IPS-20b (cell line): ENCODE measurements around the gene ARID1B.
"Not testable (repeated sequence)": the region's sequence is repeated elsewhere in the genome, so short reads cannot be mapped to it uniquely, and the experiment has no call there.

Source experiments
- H3K27ac ChIP-seq: one replicate; pipeline ENCODE4 v1.5.1; 2013; ENCODE audit warnings: low read length
- H3K27me3 ChIP-seq: 2 replicates; pipeline ENCODE4 v1.6.1; 2013; ENCODE audit warnings: mild to moderate bottlenecking, low read length, inconsistent platforms; ENCODE audit not compliant: insufficient read depth
- H3K36me3 ChIP-seq: 2 replicates; pipeline ENCODE4 v1.6.1; 2013; ENCODE audit warnings: low read depth, mild to moderate bottlenecking, inconsistent platforms, low read length, moderate library complexity; ENCODE audit not compliant: insufficient read depth
- H3K4me1 ChIP-seq: 2 replicates; pipeline ENCODE4 v1.6.1; 2013; ENCODE audit warnings: mild to moderate bottlenecking, control low read depth, inconsistent platforms, low read length, moderate library complexity; ENCODE audit not compliant: insufficient read depth
- H3K4me3 ChIP-seq: 2 replicates; pipeline ENCODE4 v1.5.1; 2013; ENCODE audit warnings: mild to moderate bottlenecking, low read length, inconsistent platforms
- H3K9ac ChIP-seq: 2 replicates; pipeline ENCODE4 v1.6.1; 2013; ENCODE audit warnings: low read depth, mild to moderate bottlenecking, inconsistent platforms, low read length, moderate library complexity
- H3K9me3 ChIP-seq: 2 replicates; pipeline ENCODE4 v1.6.1; 2013; ENCODE audit warnings: mild to moderate bottlenecking, low read depth, low read length, inconsistent platforms; ENCODE audit not compliant: insufficient read depth

Gene ARID1B

DNA sequence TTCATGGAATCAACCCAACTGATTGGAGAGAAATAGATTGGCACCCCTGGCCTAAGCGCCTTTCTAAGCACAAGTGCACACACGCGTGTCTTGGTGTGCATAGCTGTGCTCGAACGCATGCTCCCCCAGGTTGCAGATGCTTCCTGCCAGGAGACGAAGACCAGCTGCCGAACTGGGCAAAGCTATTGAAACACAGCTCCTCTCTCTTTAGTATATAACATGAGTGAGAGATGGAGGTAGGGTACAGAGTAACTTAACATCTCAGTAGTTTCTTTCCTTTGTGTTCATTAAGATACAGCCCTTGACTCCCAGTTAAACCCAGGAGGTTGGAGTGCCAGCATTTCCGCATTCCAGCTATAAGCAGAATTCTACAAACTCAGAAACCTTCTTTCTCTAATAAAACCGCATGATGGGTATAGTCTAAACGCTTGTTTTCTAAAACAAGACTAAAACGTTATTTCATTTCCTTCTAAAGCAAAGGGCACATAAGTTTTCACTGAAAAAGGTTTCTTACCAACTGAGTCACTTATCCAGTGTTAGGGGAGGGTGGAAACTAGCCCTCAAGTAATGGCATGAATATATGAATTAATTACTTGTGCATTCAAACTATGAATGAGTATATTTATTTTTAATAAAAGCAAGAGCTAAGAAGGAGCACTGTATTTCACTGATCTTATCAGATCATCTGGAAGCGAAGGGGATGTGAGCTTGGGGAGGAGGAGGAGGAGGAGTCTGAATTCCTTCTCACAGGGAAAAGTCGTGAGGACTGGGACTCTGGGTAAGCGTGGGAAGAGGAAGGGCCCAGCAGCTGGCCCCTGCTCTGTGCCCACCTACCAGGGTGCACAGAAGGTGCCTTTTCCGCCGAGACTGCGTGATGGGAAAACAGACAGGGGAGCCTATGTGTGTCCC is 367.0 kb downstream of the ARID1B start:
- Histone ChIP-seq H3K4me3 (no peak overlapping the region), H3K27ac (no peak overlapping the region), H3K9ac (no peak overlapping the region), H3K36me3 (peaks cover 21% of the 10 kb centered on the region), H3K9me3 (no peaks in the 10 kb centered on the region), H3K4me1 (peaks cover 8% of the 10 kb centered on the region; the same call in 1 of the 2 replicates), H3K27me3 (no peaks in the 10 kb centered on the region)

DNA sequence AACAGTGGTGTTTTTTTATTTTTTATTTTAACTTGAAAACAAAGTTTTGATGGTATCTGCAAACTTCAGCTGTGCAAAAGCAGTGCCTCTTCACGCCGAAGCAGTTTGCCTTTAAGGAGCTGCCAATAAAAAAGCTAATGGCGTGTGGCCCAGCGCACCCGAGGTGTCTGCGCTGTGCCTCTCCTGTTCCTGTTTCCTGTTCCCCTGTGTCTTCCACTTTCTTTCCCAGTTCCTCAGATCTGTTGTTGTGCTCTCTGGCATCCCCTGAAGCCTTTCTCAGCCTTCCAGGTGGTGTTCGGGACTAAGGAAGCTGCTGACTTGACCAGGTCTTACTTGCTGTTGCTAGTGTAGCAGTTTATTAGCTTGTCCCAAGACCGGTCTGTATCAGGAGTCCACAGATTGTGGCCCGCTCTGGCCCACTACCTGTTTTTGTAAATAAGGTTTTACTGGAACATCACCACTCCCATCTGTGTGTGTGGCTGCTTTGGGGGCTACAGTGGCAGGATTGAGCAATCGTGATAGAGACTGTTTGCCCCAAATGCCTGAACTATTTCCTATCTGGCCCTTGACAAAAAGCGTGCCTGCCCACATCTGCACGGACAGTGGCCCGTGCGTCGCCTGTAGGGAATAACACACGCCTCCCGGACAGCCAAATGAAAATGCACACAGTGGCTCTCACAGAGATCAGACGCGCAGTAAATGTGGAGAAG is 367.8 kb downstream of the ARID1B start:
- H3K9ac ChIP-seq = no peak overlapping the region
- H3K4me3 ChIP-seq = no peak overlapping the region
- H3K4me1 ChIP-seq = peaks cover 8% of the 10 kb centered on the region; the same call in 1 of the 2 replicates
- peaks cover 23% of the 10 kb centered on the region for H3K36me3 ChIP-seq
- no peak overlapping the region for H3K27ac ChIP-seq
- H3K9me3 ChIP-seq = no peaks in the 10 kb centered on the region
- H3K27me3 ChIP-seq = no peaks in the 10 kb centered on the region

- H3K27me3 ChIP-seq = no peaks in the 10 kb centered on the region
- H3K4me3 ChIP-seq = no peak overlapping the region
- H3K27ac ChIP-seq = no peak overlapping the region
- no peaks in the 10 kb centered on the region for H3K9me3 ChIP-seq
- no peak overlapping the region for H3K9ac ChIP-seq
- H3K36me3 ChIP-seq = peaks cover 26% of the 10 kb centered on the region
- H3K4me1 ChIP-seq = peaks cover 8% of the 10 kb centered on the region; the same call in 1 of the 2 replicates
Observed at GRCh38 chr6:157145656-157146285, 368.6 kb downstream of the ARID1B start.

GRCh38 chr6:157147054-157148026 is 370.2 kb downstream of the ARID1B start:
- peaks cover 25% of the 10 kb centered on the region for H3K36me3 ChIP-seq
- H3K9me3 ChIP-seq, H3K27ac ChIP-seq, H3K4me1 ChIP-seq, H3K27me3 ChIP-seq: not testable (repeated sequence)
- peak overlapping the region; percentile 50; the same call in 1 of the 2 replicates for H3K4me3 ChIP-seq
- peak overlapping the region; percentile 60; the same call in 1 of the 2 replicates for H3K9ac ChIP-seq

DNA sequence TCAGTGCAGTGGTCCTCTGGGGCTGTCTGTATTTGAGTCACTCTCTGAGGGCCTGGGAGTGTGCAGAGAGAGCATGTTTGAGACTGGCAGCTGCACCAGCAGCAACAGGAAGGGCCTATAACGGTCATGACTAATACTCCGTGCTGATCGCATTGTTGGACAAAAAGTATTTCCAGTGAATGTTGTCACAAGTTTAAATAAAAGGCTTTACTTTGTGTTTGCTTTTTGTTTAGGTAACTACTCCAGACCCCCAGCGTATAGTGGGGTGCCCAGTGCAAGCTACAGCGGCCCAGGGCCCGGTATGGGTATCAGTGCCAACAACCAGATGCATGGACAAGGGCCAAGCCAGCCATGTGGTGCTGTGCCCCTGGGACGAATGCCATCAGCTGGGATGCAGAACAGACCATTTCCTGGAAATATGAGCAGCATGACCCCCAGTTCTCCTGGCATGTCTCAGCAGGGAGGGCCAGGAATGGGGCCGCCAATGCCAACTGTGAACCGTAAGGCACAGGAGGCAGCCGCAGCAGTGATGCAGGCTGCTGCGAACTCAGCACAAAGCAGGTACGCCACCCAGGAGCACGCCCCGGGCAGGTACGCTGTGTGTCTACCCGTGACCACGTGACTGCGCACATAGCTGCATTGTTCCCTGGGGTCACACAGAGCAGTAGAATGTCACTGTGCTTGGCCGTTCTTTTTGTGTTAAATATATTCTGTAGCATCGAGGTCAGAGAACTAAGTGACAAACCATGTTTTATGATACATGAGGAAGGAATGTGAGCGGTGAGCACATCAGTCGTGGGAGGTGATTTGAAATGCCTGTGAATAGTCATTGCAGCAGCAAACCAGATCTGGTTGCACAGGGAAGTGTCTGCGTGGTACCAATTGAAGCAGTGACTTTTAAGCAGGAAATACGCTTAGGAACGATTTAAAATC is 371.5 kb downstream of the ARID1B start:
- peaks cover 8% of the 10 kb centered on the region; the same call in 1 of the 2 replicates for H3K4me1 ChIP-seq
- no peak overlapping the region for H3K9ac ChIP-seq
- no peak overlapping the region for H3K27ac ChIP-seq
- no peaks in the 10 kb centered on the region for H3K9me3 ChIP-seq
- H3K36me3 ChIP-seq = peaks cover 31% of the 10 kb centered on the region
- H3K4me3 ChIP-seq = no peak overlapping the region
- no peaks in the 10 kb centered on the region for H3K27me3 ChIP-seq

DNA sequence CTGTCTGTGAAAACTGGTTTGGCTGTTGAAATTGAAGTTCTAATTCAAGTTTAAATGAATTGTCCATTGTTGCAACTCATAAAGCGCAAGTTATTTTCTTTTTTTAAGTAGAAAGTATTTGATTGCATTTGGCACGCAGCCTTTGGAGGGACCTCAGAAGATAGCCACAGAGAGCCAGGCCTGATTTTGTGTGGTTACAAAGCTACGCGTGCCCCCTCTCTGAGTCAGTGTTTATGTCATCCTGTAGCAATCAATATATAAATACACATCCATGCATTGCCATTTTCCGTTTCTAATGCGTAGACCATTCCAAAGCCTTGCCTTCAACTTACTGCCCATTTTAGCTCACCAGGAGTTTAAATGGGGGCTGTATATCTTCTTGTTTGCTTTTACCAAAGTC is 372.9 kb downstream of the ARID1B start:
- no peaks in the 10 kb centered on the region for H3K27me3 ChIP-seq
- no peak overlapping the region for H3K4me3 ChIP-seq
- H3K27ac ChIP-seq = no peak overlapping the region
- peaks cover 5% of the 10 kb centered on the region; the same call in 1 of the 2 replicates for H3K4me1 ChIP-seq
- H3K36me3 ChIP-seq = peaks cover 36% of the 10 kb centered on the region
- H3K9ac ChIP-seq = no peak overlapping the region
- H3K9me3 ChIP-seq = no peaks in the 10 kb centered on the region

- no peak overlapping the region for H3K9ac ChIP-seq
- no peaks in the 10 kb centered on the region for H3K9me3 ChIP-seq
- no peaks in the 10 kb centered on the region for H3K27me3 ChIP-seq
- H3K36me3 ChIP-seq = peaks cover 36% of the 10 kb centered on the region
- no peak overlapping the region for H3K4me3 ChIP-seq
- no peak overlapping the region for H3K27ac ChIP-seq
- H3K4me1 ChIP-seq = peaks cover 13% of the 10 kb centered on the region
Observed at GRCh38 chr6:157151029-157151428, 373.9 kb downstream of the ARID1B start.

- Histone ChIP-seq H3K4me1 (peaks cover 9% of the 10 kb centered on the region), H3K9ac (no peak overlapping the region), H3K9me3 (no peaks in the 10 kb centered on the region), H3K27me3 (no peaks in the 10 kb centered on the region), H3K36me3 (peaks cover 36% of the 10 kb centered on the region), H3K27ac (no peak overlapping the region), H3K4me3 (no peak overlapping the region)
Observed at GRCh38 chr6:157151989-157152388, 374.8 kb downstream of the ARID1B start.

GRCh38 chr6:157152556-157152955 is 375.4 kb downstream of the ARID1B start:
- Histone ChIP-seq H3K27me3 (no peaks in the 10 kb centered on the region), H3K9ac (no peak overlapping the region), H3K4me3 (no peak overlapping the region), H3K27ac (no peak overlapping the region), H3K9me3 (no peaks in the 10 kb centered on the region), H3K4me1 (peaks cover 9% of the 10 kb centered on the region), H3K36me3 (peaks cover 36% of the 10 kb centered on the region)

- H3K27me3 ChIP-seq = no peaks in the 10 kb centered on the region
- H3K4me1 ChIP-seq = peaks cover 9% of the 10 kb centered on the region
- no peak overlapping the region for H3K9ac ChIP-seq
- peaks cover 19% of the 10 kb centered on the region for H3K36me3 ChIP-seq
- no peak overlapping the region for H3K27ac ChIP-seq
- no peak overlapping the region for H3K4me3 ChIP-seq
- H3K9me3 ChIP-seq = no peaks in the 10 kb centered on the region
Observed at GRCh38 chr6:157155804-157156203, 378.6 kb downstream of the ARID1B start.
